Ovary (tissue), 9 donors: Measurements from ENCODE around the gene CLECL1. TPM values are rescaled to one million over a fixed set of nuclear protein-coding genes. Genes with fewer than 3 reads are reported as not detected.

Experiments used
- DNase-seq, 5 donors: peaks; one replicate each; pipeline ENCODE4 v3.0.0-alpha.2; 2019 to 2020
- H3K27ac ChIP-seq, 2 donors: fragments of 200-600 bp; one replicate each; pipeline versions ENCODE4 v1.5.1 to v1.8.0; 2019 to 2022
- H3K27me3 ChIP-seq: fragments of 200-600 bp; one replicate; pipeline ENCODE4 v1.8.0; 2022
- H3K36me3 ChIP-seq: fragments of 200-600 bp; sonication (generic); one replicate; pipeline ENCODE4 v1.5.1; 2019
- H3K4me1 ChIP-seq: one replicate; pipeline ENCODE4 v1.8.1; 2013; ENCODE audit warnings: mild to moderate bottlenecking, moderate library complexity; ENCODE audit not compliant: insufficient read depth
- H3K4me3 ChIP-seq: fragments of 200-600 bp; sonication (generic); one replicate; pipeline ENCODE4 v1.5.1; 2017
- H3K9me3 ChIP-seq, 2 donors: fragments of 200-600 bp in 1 of 2; sonication (generic) in 1 of 2; one replicate each; pipeline versions ENCODE4 v1.5.1 to v1.8.1; 2013 to 2019; ENCODE audit warnings: mild to moderate bottlenecking in 1 of 2, moderate library complexity in 1 of 2
- CTCF ChIP-seq, 3 donors: fragments of 450-650 bp in 2 of 3; fragments of 200-600 bp in 1 of 3; IDR thresholded peaks; one replicate each; pipeline versions ENCODE4 v1.5.1 to v1.8.0; 2016 to 2022; ENCODE audit warnings: antibody characterized with exemption in 3 of 3, mild to moderate bottlenecking in 1 of 3
- EP300 ChIP-seq: sonication (generic); formaldehyde crosslinking; IDR thresholded peaks from one replicate; pipeline ENCODE4 v1.6.1; 2017; ENCODE audit warnings: antibody characterized with exemption
- POLR2A ChIP-seq: fragments of 450-650 bp; IDR thresholded peaks from one replicate; pipeline ENCODE4 v1.6.1; 2017; ENCODE audit warnings: antibody characterized with exemption, mild to moderate bottlenecking, moderate library complexity
- WGBS, 3 donors: extraction: QIAGEN DNeasy Blood & Tissue Kit in 1 of 3; methylation state at CpG; one replicate each; pipeline versions ENCODE4 v1.1.5 to v1.1.7; 2013 to 2017; 5-methylcytosine and 5-hydroxymethylcytosine counted together
- intact Hi-C, 4 donors: fragments of 100-400 bp; cut with DNase I; formaldehyde crosslinking; loops; one replicate each; pipeline versions ENCODE4 v1.11.0 to v1.15.1; 2022 to 2023
- polyA plus RNA-seq, 2 donors: library from polyadenylated mRNA; stranded (reverse); fragments of 200-250 nt in 1 of 2; fragments of 350-450 nt in 1 of 2; fragmentation: Illumina TruSeq in 1 of 2; extraction: RNeasy Lipid Tissue Mini Kit (QIAGEN cat#74804) in 1 of 2; gene quantifications; one replicate each; pipeline ENCODE4 v1.2.3, GENCODE V29; 2013 to 2014
- total RNA-seq, 7 donors: library from RNA; depleted of rRNA in 2 of 7; stranded (reverse); fragments of >200 nt in 2 of 7; fragmentation: NEBNext Ultra II Directional in 3 of 7; extraction: Animal tissue kit (Norgen Biotek cat#: 25700) in 3 of 7; gene quantifications; one replicate each; pipeline versions ENCODE4 v1.1.0 to v1.2.4, GENCODE V29; 2016 to 2023
- donor health status: DM: no; HTN: no; CAD: no; lungs with moderate emphysema.
- donor health status: DM: no; HTN: no; CAD: no.
- donor health status: Bipolar disorder and iron deficiency.
- donor health status: DM: yes; HTN: yes; CAD: no.
- donor health status: DM: no; HTN: no; CAD: no.
- donor health status: DM: yes; HTN: yes; CAD: no.

Gene CLECL1
- total and polyA plus RNA-seq, 9 donors = 0.53 to 0.73 (median 0.59) TPM; not detected in 5

GRCh38 chr12:9755035-9755434 lies 22.1 kb upstream of the CLECL1 start:
- Histone ChIP-seq H3K4me1 (no peaks in the 10 kb centered on the region), H3K27ac (no peak overlapping the region), H3K36me3 (no peaks in the 10 kb centered on the region), H3K9me3 (no peaks in the 10 kb centered on the region), H3K4me3 (no peak overlapping the region), H3K27me3 (no peaks in the 10 kb centered on the region)
- no peak for DNase-seq
- intact Hi-C loops = loop anchor here in 1 of 4 donors (10.0 kb wide), 1 partner anchor 150 kb away; no protein-coding TSS in a partner anchor
- TF ChIP-seq POLR2A = no peak
- TF ChIP-seq EP300 = no peak
- TF ChIP-seq CTCF (IDR thresholded peaks at IDR 0.05) = no peak

GRCh38 chr12:9754099-9754927 lies 21.4 kb upstream of the CLECL1 start:
- intact Hi-C loops = loop anchor here in 2 of 4 donors (5.0 to 10.0 kb wide), 2 partner anchors 150 to 178 kb away; partner anchors contain the start of gene CLEC2A (in 1 of the 2)
- Histone ChIP-seq H3K4me1 (no peaks in the 10 kb centered on the region), H3K27ac (no peak overlapping the region), H3K4me3 (no peak overlapping the region), H3K9me3 (no peaks in the 10 kb centered on the region), H3K27me3 (no peaks in the 10 kb centered on the region), H3K36me3 (no peaks in the 10 kb centered on the region)
- 90 to 93% (median 92%) methylated on average over 3 of the region's 3 CpGs for WGBS, 3 donors
- no peak for DNase-seq
- TF ChIP-seq POLR2A (no peak), CTCF (IDR thresholded peaks at IDR 0.05) (no peak), EP300 (no peak)

GRCh38 chr12:9753498-9753897 lies 20.6 kb upstream of the CLECL1 start:
- H3K4me1 ChIP-seq = no peaks in the 10 kb centered on the region
- WGBS, 3 donors = 69 to 80% (median 73%) methylated on average over 3 of the region's 3 CpGs
- H3K27ac ChIP-seq = no peak overlapping the region
- H3K4me3 ChIP-seq = no peak overlapping the region
- TF ChIP-seq POLR2A (no peak), CTCF (IDR thresholded peaks at IDR 0.05) (no peak), EP300 (no peak)
- H3K36me3 ChIP-seq = no peaks in the 10 kb centered on the region
- no peaks in the 10 kb centered on the region for H3K9me3 ChIP-seq
- DNase-seq = no peak
- intact Hi-C loops = loop anchor here in 2 of 4 donors (5.0 to 10.0 kb wide), 2 partner anchors 151 to 179 kb away; partner anchors contain the start of gene CLEC2A (in 1 of the 2)
- no peaks in the 10 kb centered on the region for H3K27me3 ChIP-seq

- H3K9me3 ChIP-seq = no peaks in the 10 kb centered on the region
- WGBS, 3 donors = 83 to 85% (median 84%) methylated on average over 2 of the region's 2 CpGs
- H3K36me3 ChIP-seq = no peaks in the 10 kb centered on the region
- H3K27me3 ChIP-seq = no peaks in the 10 kb centered on the region
- H3K27ac ChIP-seq = no peak overlapping the region
- H3K4me1 ChIP-seq = no peaks in the 10 kb centered on the region
- TF ChIP-seq EP300 = no peak
- no peak for TF ChIP-seq CTCF (IDR thresholded peaks at IDR 0.05)
- no peak for TF ChIP-seq POLR2A
- intact Hi-C loops = loop anchor here in 2 of 4 donors (5.0 to 10.0 kb wide), 2 partner anchors 152 to 179 kb away; partner anchors contain the start of gene CLEC2A (in 1 of the 2)
- no peak overlapping the region for H3K4me3 ChIP-seq
- DNase-seq = no peak
Observed at GRCh38 chr12:9753073-9753472, 20.2 kb upstream of the CLECL1 start.
